PFSK-1 (cell line): ENCODE measurements around the gene HNF1A.

Experiments
- POLR2AphosphoS5 ChIP-seq: IDR thresholded peaks from 2 replicates; pipeline ENCODE4 v1.6.1; 2012; ENCODE audit warnings: low read depth, mild to moderate bottlenecking, control low read depth, low read length, moderate library complexity
- SIN3A ChIP-seq: IDR thresholded peaks from 2 replicates; pipeline ENCODE4 v1.6.1; 2012; ENCODE audit warnings: mild to moderate bottlenecking, low read length, moderate library complexity, borderline replicate concordance; ENCODE audit not compliant: insufficient read depth
- TAF1 ChIP-seq: IDR thresholded peaks from 2 replicates; pipeline ENCODE4 v1.6.1; 2012; ENCODE audit warnings: low read length, control low read depth, borderline replicate concordance; ENCODE audit not compliant: insufficient read depth

DNA sequence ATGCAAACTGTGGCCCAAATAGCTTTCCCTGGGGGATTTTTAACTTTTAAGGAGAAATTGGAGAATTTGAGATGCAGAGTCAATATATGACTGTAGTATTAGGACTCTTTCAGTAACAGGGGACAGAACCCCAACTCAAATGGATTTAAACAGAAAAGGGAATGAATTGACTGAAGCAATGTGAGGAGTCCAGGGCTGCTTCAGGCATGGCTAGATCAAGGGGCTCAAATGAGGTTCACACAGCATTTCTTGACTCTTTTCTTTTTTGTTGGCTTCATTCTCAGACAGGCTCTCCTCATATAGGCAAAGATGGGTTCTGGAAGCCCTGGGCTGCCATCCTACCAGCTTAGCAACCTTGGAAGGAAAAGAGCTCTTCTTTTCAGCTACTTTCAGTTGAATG lies 13.6 kb downstream of the HNF1A start:
- TF ChIP-seq POLR2AphosphoS5 = no peak
- TF ChIP-seq TAF1 = no peak
- TF ChIP-seq SIN3A = no peak
